HG03378 (cell line): ENCODE measurements around the gene JMJD6.
A peak's percentile ranks its signal among the peaks of the same experiment; 100 is the strongest.
"Not testable (repeated sequence)": the region's sequence is repeated elsewhere in the genome, so short reads cannot be mapped to it uniquely, and the experiment has no call there.

Source experiments
- ATAC-seq: cut with Tn5 transposase; IDR thresholded peaks from one replicate; pipeline ENCODE4 v1.9.1; 2021; ENCODE audit warnings: mild to moderate bottlenecking, moderate library complexity; ENCODE audit not compliant: unreplicated experiment

The JMJD6 gene

GRCh38 chr17:76737082-76737675, 10.8 kb upstream of the JMJD6 start, which contains the start of gene SRSF2:
Gene SRSF2, minus strand, starts transcription at chr17:76737331. Its CDS starts 171 bp downstream, at chr17:76737160.
- ATAC-seq: peak; percentile 69

GRCh38 chr17:76736349-76737081, 10.1 kb upstream of the JMJD6 start:
- no peak for ATAC-seq

DNA sequence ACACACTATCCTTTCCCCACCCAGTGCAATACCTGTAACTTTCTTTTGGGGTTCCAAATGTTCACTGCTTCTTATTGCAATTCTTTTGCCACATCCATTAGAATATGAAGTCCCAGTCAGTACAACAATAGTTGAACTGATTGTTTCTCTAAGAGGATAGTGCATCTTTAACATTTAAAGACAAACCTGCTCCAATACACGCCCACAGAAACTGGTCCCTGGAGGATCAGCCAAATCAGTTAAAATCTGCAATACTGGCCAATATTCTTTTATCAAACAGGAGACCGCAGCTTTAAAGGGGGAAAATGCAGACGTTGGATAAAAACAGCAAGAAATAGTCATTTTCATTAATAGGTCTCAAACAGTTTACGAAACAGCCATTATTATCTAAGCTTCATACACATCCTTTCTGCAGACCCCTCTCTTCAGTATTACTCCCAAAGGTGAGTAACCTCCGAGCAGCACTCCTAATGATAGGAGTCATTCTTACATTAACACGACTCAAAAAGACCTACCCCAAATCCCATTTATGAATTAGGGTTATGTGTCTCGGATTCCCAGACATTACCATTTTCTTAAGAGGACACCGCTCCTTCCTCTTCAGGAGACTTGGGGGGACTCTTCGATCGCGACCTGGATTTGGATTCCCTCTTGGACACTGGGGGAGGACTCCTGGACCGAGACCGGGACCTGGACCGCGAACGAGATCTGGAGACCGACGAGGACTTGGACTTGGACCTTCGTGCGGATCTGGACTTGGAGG, 9.4 kb upstream of the JMJD6 start:
- no peak for ATAC-seq

- no peak for ATAC-seq
Measured at GRCh38 chr17:76735006-76735405, 8.6 kb upstream of the JMJD6 start.

GRCh38 chr17:76734080-76734840, 7.9 kb upstream of the JMJD6 start:
- ATAC-seq: no peak

- ATAC-seq: no peak
Measured at GRCh38 chr17:76733618-76733957, 7.2 kb upstream of the JMJD6 start.

GRCh38 chr17:76732734-76733617, 6.6 kb upstream of the JMJD6 start:
- ATAC-seq: no peak

GRCh38 chr17:76731800-76732733, 5.7 kb upstream of the JMJD6 start:
- ATAC-seq: not testable (repeated sequence)

- ATAC-seq: no peak
Measured at GRCh38 chr17:76727745-76728456, 1.5 kb upstream of the JMJD6 start.

- ATAC-seq: peak; percentile 32
Measured at GRCh38 chr17:76726776-76727718, 641 bp upstream of the JMJD6 start, which contains the start of gene METTL23. Gene METTL23, plus strand, starts transcription at chr17:76726839. Its CDS starts 2,872 bp downstream, at chr17:76729711.

- ATAC-seq: peak; percentile 11
Measured at GRCh38 chr17:76725580-76726230, 701 bp downstream of the JMJD6 start.

DNA sequence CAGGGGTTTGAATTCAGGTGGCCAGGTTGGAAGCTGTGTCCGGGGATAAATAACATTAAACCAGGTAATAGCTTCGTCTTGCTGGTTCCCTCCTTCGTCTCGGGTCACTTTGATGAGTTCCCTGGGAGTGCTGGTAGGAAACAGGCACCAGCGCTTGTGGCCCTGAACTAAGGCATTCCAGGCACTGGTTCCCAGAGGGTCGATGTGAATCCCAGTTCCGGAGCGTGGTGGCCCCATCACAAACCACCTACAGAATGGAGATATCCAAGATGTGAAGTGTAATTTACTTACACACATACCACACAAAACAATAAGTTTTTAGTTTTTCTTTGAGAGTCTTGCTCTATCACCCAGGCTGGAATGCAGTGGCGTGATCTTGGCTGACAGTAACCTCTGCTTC, 2.6 kb downstream of the JMJD6 start:
- ATAC-seq: no peak

GRCh38 chr17:76722977-76723376, 3.4 kb downstream of the JMJD6 start:
- not testable (repeated sequence) for ATAC-seq

GRCh38 chr17:76722279-76722678, 4.1 kb downstream of the JMJD6 start:
- no peak for ATAC-seq

- no peak for ATAC-seq
Measured at GRCh38 chr17:76721463-76721862, 4.9 kb downstream of the JMJD6 start.

- ATAC-seq: no peak
Measured at GRCh38 chr17:76720941-76721340, 5.5 kb downstream of the JMJD6 start.

GRCh38 chr17:76720211-76720610, 6.2 kb downstream of the JMJD6 start:
- no peak for ATAC-seq
